CD4-positive, alpha-beta T cell treated with Interleukin-4 for 1 hour (primary cell): ENCODE measurements around the gene DOCK4.

Source experiments
- DNase-seq, 2 donors: peaks; one replicate each; pipeline ENCODE4 v3.0.0-alpha.2; 2020 to 2022

Gene DOCK4

GRCh38 chr7:111839261-111839660 is 366.9 kb downstream of the DOCK4 start:
- DNase-seq, result no peak

- no peak for DNase-seq
These were observed 369.6 kb downstream of the DOCK4 start for GRCh38 chr7:111836592-111836991.

GRCh38 chr7:111835066-111835465 is 371.1 kb downstream of the DOCK4 start:
- no peak for DNase-seq

- no peak for DNase-seq
These were observed 371.8 kb downstream of the DOCK4 start for GRCh38 chr7:111834367-111834766.

GRCh38 chr7:111833466-111833865 is 372.7 kb downstream of the DOCK4 start:
- no peak for DNase-seq

GRCh38 chr7:111832174-111832573 is 374.0 kb downstream of the DOCK4 start:
- no peak for DNase-seq

- DNase-seq, result no peak
These were observed 377.0 kb downstream of the DOCK4 start for GRCh38 chr7:111829221-111829620.

GRCh38 chr7:111827863-111828504 is 378.2 kb downstream of the DOCK4 start:
- no peak for DNase-seq

GRCh38 chr7:111825046-111825445 is 381.2 kb downstream of the DOCK4 start:
- no peak for DNase-seq

- no peak for DNase-seq
These were observed 382.4 kb downstream of the DOCK4 start for GRCh38 chr7:111823826-111824225.

GRCh38 chr7:111821046-111821445 is 385.2 kb downstream of the DOCK4 start:
- DNase-seq, result no peak

GRCh38 chr7:111820621-111821020 is 385.6 kb downstream of the DOCK4 start:
- no peak for DNase-seq

- DNase-seq, result no peak
These were observed 386.1 kb downstream of the DOCK4 start for GRCh38 chr7:111820121-111820520.

GRCh38 chr7:111815354-111815753 is 390.8 kb downstream of the DOCK4 start:
- DNase-seq, result no peak

GRCh38 chr7:111813306-111813705 is 392.9 kb downstream of the DOCK4 start:
- no peak for DNase-seq

GRCh38 chr7:111806232-111806631 is 400.0 kb downstream of the DOCK4 start:
- no peak for DNase-seq

GRCh38 chr7:111803015-111803758 is 403.0 kb downstream of the DOCK4 start:
- no peak for DNase-seq

GRCh38 chr7:111802194-111802772 is 403.9 kb downstream of the DOCK4 start:
- no peak for DNase-seq

- no peak for DNase-seq
These were observed 404.9 kb downstream of the DOCK4 start for GRCh38 chr7:111801277-111801676.

- peak in 1 of 2 donors; percentile 2 for DNase-seq
These were observed 409.5 kb downstream of the DOCK4 start for GRCh38 chr7:111796671-111797070.

GRCh38 chr7:111789870-111790269 is 416.3 kb downstream of the DOCK4 start:
- DNase-seq, result no peak

- no peak for DNase-seq
These were observed 417.2 kb downstream of the DOCK4 start for GRCh38 chr7:111789048-111789320.

GRCh38 chr7:111788286-111789047 is 417.7 kb downstream of the DOCK4 start:
- DNase-seq, result no peak

GRCh38 chr7:111787741-111788140 is 418.5 kb downstream of the DOCK4 start:
- DNase-seq, result no peak
